ENCODE results near the gene KDF1. TPM values are rescaled to one million over a fixed set of nuclear protein-coding genes. Genes with fewer than 3 reads are reported as not detected.

Gene KDF1
- total and polyA plus RNA-seq, 2 of the 13 experiments (the other 11 are each of a cell fraction or from before 2014, with no cell fraction given), result 1.9 to 4.9 TPM

GRCh38 chr1:26907071-26907917 is 53.0 kb downstream of the KDF1 start (continued):
- TF ChIP-seq HOMEZ (CRISPR knock-in tag; IDR thresholded peaks at IDR 0.05; ENCODE audit: low read depth) (no peak), ZNF660 (CRISPR knock-in tag; IDR thresholded peaks at IDR 0.05; ENCODE audit: borderline replicate concordance, low read depth) (no peak), HOXA3 (CRISPR knock-in tag; IDR thresholded peaks at IDR 0.05) (no peak; the same call in 1 of the 2 replicates), HHEX (CRISPR knock-in tag; IDR thresholded peaks at IDR 0.05) (no peak), SMAD3 (CRISPR knock-in tag; IDR thresholded peaks at IDR 0.05) (0 out of 2 replicates have a peak, but pooled peaks have one; percentile 55), ZNF850 (CRISPR knock-in tag; conservative IDR thresholded peaks at IDR 0.05) (no peak), ZNF230 (CRISPR knock-in tag; IDR thresholded peaks at IDR 0.05) (no peak), ZNF530 (CRISPR knock-in tag; IDR thresholded peaks at IDR 0.05; ENCODE audit: low read depth) (no peak), IKZF1 (IDR thresholded peaks at IDR 0.05) (no peak), CBX1 (IDR thresholded peaks at IDR 0.05; ENCODE audit: low read depth) (no peak), ETV6 (CRISPR knock-in tag; conservative IDR thresholded peaks at IDR 0.05) (no peak), ZNF30 (CRISPR knock-in tag; IDR thresholded peaks at IDR 0.05) (no peak), KLF11 (CRISPR knock-in tag; IDR thresholded peaks at IDR 0.05) (no peak)
- TF ChIP-seq, protein P1, sequence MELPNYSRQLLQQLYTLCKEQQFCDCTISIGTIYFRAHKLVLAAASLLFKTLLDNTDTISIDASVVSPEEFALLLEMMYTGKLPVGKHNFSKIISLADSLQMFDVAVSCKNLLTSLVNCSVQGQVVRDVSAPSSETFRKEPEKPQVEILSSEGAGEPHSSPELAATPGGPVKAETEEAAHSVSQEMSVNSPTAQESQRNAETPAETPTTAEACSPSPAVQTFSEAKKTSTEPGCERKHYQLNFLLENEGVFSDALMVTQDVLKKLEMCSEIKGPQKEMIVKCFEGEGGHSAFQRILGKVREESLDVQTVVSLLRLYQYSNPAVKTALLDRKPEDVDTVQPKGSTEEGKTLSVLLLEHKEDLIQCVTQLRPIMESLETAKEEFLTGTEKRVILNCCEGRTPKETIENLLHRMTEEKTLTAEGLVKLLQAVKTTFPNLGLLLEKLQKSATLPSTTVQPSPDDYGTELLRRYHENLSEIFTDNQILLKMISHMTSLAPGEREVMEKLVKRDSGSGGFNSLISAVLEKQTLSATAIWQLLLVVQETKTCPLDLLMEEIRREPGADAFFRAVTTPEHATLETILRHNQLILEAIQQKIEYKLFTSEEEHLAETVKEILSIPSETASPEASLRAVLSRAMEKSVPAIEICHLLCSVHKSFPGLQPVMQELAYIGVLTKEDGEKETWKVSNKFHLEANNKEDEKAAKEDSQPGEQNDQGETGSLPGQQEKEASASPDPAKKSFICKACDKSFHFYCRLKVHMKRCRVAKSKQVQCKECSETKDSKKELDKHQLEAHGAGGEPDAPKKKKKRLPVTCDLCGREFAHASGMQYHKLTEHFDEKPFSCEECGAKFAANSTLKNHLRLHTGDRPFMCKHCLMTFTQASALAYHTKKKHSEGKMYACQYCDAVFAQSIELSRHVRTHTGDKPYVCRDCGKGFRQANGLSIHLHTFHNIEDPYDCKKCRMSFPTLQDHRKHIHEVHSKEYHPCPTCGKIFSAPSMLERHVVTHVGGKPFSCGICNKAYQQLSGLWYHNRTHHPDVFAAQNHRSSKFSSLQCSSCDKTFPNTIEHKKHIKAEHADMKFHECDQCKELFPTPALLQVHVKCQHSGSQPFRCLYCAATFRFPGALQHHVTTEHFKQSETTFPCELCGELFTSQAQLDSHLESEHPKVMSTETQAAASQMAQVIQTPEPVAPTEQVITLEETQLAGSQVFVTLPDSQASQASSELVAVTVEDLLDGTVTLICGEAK (IDR thresholded peaks at IDR 0.05), result no peak
- TF ChIP-seq, protein P1 (CRISPR knock-in tag; IDR thresholded peaks at IDR 0.05), result peak; percentile 30; the same call in 1 of the 2 replicates
- TF ChIP-seq, protein P2, sequence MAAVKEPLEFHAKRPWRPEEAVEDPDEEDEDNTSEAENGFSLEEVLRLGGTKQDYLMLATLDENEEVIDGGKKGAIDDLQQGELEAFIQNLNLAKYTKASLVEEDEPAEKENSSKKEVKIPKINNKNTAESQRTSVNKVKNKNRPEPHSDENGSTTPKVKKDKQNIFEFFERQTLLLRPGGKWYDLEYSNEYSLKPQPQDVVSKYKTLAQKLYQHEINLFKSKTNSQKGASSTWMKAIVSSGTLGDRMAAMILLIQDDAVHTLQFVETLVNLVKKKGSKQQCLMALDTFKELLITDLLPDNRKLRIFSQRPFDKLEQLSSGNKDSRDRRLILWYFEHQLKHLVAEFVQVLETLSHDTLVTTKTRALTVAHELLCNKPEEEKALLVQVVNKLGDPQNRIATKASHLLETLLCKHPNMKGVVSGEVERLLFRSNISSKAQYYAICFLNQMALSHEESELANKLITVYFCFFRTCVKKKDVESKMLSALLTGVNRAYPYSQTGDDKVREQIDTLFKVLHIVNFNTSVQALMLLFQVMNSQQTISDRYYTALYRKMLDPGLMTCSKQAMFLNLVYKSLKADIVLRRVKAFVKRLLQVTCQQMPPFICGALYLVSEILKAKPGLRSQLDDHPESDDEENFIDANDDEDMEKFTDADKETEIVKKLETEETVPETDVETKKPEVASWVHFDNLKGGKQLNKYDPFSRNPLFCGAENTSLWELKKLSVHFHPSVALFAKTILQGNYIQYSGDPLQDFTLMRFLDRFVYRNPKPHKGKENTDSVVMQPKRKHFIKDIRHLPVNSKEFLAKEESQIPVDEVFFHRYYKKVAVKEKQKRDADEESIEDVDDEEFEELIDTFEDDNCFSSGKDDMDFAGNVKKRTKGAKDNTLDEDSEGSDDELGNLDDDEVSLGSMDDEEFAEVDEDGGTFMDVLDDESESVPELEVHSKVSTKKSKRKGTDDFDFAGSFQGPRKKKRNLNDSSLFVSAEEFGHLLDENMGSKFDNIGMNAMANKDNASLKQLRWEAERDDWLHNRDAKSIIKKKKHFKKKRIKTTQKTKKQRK (IDR thresholded peaks at IDR 0.05; ENCODE audit: low read length), result no peak
